ENCODE results near the gene SMARCC2. TPM values are rescaled to one million over a fixed set of nuclear protein-coding genes. Genes with fewer than 3 reads are reported as not detected.
A peak's percentile ranks its signal among the peaks of the same experiment; 100 is the strongest.

SMARCC2 gene
- total and polyA plus RNA-seq, 2 of the 13 experiments (the other 11 are each of a cell fraction or from before 2014, with no cell fraction given) = 21.3 to 24.1 TPM

- TF ChIP-seq ZNF646 (CRISPR knock-in tag; IDR thresholded peaks at IDR 0.05) (no peak; the same call in 1 of the 2 replicates), BRF2 (CRISPR knock-in tag; IDR thresholded peaks at IDR 0.05) (0 out of 2 replicates have a peak, but pooled peaks have one; percentile 27), DNMT3B (CRISPR knock-in tag; conservative IDR thresholded peaks at IDR 0.05) (peak; percentile 82; the same call in 1 of the 2 replicates), MXD3 (CRISPR knock-in tag; IDR thresholded peaks at IDR 0.05) (0 out of 2 replicates have a peak, but pooled peaks have one; percentile 35), HNRNPK (IDR thresholded peaks at IDR 0.05; ENCODE audit: low read depth, low read length, poor library complexity, severe bottlenecking) (no peak), WIZ (CRISPR knock-in tag; IDR thresholded peaks at IDR 0.05) (no peak), PAXIP1 (CRISPR knock-in tag; conservative IDR thresholded peaks at IDR 0.05) (peak; percentile 57), MAX (IDR thresholded peaks at IDR 0.05) (peak; percentile 84), ZNF564 (CRISPR knock-in tag; IDR thresholded peaks at IDR 0.05) (no peak), ZNF678 (CRISPR knock-in tag; IDR thresholded peaks at IDR 0.05) (peak; percentile 88; the same call in 1 of the 2 replicates), ZNF333 (CRISPR knock-in tag; IDR thresholded peaks at IDR 0.05; ENCODE audit: borderline replicate concordance) (peak; percentile 90), UBTF (CRISPR knock-in tag; IDR thresholded peaks at IDR 0.05) (peak; percentile 42; the same call in 1 of the 2 replicates), SP140L (CRISPR knock-in tag; IDR thresholded peaks at IDR 0.05; ENCODE audit: borderline replicate concordance) (peak; percentile 64; the same call in 1 of the 2 replicates)
Observed at GRCh38 chr12:56116267-56117081, 72.8 kb downstream of the SMARCC2 start, which contains the start of gene RPL41 (continued).
